SW 1271 (cell line): Measurements from ENCODE around the gene VSNL1.
"Not testable (repeated sequence)": the region's sequence is repeated elsewhere in the genome, so short reads cannot be mapped to it uniquely, and the experiment has no call there.

Experiments used
- DNase-seq, 2 experiments: peaks; one replicate each; lab custom pipeline; 2025; lab: John Stamatoyannopoulos, UW

The VSNL1 gene

DNA sequence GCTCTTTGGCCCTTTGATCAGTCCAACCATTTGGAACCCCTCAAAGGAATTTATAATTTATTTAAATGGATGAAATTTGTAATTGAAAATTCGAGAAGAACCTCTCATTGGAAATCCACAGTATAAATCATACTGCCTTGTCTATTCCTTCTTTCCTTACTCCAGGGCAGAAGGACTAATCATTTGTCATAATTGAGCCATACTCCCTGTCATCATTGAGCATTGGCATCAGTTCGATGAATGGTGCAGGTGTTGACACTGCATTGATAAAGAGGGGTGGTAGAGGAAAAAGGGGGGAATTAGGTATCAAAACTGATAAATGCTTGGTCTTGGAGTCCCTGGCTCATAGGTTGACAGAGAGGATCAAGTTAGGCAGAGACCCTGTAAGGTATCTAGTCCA is 2.0 kb downstream of the VSNL1 start:
- DNase-seq: no peak

DNA sequence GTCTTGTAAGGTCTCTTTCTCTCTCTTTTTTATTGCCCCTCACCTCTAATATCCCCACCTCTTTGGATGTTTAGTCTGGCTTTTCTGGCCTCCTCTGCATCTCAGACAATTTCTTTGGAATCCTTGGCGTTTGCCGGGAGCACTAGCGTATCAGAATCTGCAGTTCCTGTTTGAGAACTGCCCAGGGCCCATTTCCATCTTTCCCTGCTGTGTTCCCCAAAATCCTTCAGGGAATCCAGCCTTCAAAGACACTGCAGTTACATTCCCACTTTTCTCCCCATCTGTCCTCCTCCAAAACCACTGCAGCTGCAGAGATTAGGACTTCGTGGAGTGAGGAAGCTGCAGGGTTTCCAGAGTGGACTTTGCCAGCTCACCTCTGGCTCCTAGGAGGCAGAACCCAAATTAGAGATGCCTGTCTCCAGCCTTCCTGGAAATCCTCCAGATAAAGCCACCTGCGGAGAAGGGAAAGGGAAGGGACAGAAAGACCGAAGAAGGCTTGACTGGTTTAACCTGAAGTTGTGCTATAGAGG is 2.7 kb downstream of the VSNL1 start:
- DNase-seq: no peak

DNA sequence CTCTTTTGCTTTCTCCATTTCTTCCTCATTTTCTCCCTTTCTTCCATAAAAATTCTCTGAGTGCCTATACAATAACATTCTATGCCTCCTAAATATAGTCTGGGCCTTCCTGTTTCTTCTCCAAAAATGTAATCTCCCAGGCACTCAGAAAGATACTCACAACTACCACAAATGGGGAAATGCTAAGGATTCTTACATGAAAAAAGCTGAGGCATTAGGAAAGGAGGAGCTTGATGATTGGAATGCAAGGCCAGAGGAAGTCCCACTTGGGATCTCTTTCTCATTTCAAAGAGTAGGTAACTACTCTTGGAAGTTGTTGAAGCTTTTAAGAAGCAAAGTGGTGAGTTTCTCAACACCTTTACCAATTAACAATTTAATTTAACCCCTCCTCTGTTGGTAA is 3.4 kb downstream of the VSNL1 start:
- DNase-seq: no peak

DNA sequence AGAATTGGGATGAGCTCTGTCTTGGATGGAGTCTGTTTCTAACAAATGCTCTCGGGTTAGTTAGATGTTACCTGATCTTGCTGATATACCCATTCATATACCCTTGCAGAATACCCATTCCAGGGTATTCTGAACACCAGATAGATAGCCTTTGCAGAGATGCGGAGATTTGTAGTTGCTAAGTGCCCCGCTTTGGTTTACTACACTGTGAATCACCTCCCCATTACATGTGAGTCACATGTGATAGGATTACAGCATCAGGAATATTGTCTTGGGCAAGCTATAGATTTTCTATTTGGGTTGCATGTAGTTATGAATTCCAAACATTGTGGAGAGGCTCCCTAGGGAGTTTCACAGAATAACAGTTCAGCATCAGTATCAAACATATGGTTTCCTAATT is 3.8 kb downstream of the VSNL1 start:
- DNase-seq: no peak

DNA sequence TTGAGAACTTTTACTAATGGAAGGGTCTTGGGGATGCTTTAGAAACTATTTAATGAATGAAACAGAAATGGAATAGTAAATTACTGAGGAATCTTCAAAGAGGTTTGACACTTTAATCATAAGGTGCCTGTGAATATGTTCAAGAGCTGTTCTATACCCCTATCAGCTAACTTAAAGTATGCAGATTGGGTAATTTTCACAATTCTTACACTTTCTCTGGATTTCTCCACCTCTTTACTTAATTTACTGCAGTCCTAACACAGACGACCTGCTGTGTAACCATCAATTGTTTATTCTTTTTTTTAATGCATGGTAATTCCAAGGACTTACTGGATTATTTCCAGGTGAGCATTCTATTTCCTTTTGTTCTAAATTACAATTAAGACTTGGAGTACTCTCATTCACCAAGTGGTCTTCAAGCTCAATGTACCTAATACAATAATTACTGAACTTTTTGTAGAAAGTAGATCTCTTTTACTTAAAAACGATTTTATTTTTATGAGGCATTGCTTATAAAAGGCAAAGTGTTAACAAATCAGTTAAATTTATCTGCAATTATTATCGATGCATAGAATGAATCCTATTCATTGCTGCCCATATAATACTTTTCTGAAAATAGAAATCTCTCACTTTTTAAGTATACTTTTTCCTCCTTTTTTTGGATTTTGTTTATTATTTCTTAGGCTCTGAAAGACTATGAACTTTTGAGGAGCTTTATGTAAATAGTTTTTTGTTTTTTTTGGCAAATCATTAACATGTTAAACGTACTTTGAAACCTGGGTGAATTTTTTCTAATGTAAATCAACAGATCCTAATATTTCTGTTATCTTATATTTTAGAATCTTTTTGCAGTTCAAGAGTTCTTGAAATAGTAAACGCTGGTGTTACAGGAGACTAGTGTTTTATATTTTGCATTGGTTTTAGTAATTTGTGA is 5.5 kb downstream of the VSNL1 start:
- DNase-seq: no peak

DNA sequence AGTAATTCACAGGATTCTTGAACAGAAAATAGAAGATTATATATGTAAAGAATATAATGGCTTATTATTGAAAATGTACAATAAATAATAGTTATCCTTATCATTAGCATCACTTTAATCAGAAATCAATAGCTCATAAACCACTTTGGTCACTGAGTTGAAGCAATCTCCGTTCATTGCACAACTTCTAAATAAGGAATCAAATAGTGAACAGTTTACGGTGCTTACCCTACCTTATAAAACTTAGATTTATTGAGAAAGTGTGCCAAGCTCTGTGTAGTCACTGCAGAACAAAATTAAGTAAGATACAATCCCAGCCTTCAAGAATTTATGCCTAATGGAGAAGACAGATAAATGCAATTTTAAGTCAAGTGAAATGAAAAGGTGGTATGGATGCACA is 6.7 kb downstream of the VSNL1 start:
- no peak for DNase-seq

DNA sequence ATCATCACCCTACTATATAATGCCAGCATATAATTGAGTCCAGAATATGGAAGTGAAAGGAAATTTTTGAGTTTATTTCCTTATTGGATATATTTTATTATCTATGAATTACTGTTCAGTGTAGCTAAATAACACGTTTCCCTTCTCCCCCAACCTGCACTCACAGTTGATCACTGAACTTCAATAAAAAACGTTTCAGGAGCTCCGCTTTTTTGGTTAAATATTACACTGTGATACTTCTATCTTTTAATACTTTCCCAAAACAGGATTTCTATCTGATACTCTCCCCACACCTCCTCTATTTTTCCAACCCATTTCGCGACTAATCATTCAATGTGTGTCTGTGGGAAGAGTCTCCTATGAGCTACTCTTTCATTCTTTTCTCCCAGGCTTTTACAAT is 7.2 kb downstream of the VSNL1 start:
- no peak for DNase-seq

DNA sequence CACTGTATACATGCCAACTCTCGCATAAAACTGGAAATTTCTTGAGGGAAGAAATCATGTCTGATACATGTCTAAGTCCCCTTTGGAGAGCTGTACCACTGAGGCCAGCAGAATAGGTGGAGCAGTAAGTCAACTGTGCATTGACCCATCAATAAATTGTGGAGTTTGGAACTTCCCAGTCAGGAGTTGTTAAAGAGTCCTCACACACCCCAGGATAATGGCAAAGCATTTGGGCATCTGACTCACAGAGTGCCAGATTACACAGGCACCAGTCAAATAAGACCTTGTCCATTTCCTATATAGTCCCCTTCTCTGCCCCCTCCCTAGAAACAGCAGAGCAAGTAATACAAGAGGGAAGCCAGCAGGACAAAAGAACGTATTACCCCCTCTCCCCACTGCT is 10.4 kb downstream of the VSNL1 start:
- DNase-seq: no peak

DNA sequence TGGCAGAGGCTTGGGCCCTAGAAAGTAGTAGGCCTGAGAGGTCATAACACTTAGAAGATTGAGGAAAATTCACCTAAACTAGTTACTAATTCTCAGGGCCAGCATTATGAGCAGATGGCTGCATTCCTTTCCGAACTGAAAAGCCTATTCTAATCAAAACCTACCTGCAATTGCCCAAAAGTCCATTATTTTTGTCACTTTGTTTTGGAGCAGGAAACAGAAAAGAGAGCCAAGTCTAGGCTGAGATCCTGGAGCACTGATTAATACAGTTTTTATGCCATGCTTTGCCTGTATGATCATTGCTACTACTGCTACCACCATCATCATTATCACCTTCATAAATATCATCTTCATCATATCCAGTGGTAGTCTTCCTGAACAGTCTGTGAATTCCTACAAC is 14.7 kb downstream of the VSNL1 start:
- DNase-seq: no peak

DNA sequence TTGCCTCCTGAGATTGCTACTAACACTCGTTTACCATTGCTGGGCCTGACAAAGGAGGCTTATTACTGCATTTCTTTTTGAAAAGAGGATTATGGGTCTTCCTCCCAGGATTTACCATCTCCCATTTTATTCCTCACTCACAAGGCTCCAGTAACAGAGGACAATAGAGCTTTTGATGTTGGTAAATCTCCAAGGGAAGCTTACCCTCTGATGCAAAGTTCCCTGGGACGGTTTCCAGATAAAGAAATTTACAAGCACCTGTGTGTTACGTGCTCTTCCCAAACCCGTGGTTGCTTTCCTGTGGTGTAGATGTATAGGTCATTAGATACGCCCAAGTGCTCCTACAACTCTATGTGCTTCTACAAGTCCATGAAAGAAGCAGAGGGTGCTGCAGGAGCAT is 17.1 kb downstream of the VSNL1 start:
- DNase-seq: no peak

DNA sequence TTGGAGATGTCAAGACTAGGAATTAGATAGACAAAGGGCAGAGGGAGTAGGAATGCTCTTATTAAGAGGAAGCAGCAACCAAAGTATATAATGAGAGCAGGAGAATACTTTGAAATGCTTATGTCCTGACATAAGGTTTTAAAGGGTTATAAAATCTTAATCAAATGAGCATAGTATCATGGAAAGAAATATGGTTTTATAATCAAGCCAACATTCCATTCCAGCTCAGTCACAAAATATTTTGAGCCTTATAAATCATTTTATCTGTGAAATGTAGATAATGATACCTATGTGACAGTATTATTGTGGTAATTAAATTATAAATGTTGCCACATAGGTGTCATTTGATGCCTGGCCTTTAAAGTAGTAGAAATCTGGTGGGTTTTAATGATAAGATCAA is 17.6 kb downstream of the VSNL1 start:
- DNase-seq: no peak

DNA sequence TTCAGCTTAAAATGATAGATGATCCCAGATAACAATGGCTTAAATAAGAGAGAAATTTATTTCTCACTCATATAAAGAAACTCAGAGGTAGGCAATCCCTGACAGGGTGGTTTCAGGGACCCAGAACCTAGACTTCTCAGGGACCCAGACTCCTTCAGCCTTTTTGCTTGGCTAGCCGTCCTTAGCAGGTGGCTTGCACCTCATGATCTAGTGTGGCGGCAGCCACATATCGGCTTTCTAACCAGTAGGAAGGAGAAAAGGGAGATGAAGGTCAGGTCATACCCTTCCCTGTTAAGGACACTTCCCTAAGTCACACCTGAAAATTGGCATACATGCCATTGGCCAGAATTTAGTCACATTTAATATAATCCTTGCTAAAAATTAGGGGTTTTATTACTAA is 18.4 kb downstream of the VSNL1 start:
- DNase-seq: no peak

DNA sequence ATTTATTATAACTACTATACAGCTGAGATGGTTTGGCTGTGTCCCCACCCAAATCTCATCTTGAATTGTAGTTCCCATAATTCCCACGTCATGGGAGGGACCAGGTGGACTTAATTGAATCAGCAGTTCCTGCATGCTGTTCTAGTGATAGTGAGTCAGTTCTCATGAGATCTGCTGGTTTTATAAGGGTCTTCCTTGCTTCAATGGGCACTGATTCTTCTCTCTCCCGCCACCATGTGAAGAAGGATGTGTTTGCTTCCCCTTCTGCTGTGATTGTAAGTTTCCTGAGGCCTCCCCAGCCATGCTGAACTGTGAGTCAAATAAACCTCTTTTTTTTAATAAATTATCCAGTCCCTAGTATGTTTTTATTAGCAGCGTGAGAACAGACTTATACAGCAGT is 25.2 kb downstream of the VSNL1 start:
- DNase-seq: not testable (repeated sequence)

DNA sequence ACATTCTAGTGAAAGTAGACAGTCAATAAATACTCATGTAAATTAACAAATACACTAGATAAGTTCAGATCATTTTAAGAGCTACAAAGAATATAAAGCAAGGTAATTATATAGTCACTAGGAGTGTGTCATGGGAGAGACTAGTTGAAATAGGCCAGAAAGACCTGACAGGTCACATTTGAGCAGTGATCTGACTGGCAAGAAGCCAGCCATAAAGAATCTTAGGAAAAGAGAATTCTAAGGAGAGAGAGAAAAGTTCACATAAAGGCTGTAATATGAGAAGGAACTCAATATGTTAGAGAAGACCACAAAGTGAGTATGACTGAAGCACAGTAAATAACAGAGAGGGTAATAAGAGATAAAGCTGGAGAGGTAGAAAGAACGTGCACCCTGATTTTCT is 31.2 kb downstream of the VSNL1 start:
- DNase-seq: no peak

DNA sequence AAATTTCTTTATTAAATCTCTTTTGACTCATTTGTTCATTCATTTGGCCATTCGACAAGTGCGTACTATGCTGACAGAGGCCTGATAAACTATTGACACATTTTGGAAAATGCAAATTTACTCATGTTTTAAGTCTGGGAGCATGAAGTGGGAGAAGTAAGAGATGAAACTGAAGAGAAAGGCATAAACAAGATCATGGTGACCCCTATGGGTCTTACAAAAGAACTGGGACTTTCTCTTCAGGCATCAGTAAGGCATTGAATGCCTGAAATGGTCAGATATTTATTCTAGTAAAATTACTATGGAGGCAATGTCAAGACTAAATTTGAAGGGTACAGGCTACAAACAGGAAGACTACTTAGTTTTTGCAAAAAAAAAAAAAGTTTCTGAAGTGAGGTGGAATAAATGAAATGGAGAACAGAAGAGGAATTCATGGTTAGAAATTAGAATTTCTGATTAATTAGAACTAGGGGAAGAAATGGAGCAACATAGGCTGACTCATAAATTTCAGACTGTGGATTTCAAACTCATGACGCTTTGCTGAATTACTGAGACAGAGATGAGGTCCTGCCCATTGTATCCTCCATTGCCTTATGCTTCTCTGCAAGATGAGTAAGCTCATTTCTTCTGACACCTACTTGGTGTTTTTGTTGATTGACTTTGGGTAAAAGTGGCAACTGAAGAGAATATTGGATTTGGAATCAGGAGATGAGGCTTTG is 32.7 kb downstream of the VSNL1 start:
- no peak for DNase-seq

DNA sequence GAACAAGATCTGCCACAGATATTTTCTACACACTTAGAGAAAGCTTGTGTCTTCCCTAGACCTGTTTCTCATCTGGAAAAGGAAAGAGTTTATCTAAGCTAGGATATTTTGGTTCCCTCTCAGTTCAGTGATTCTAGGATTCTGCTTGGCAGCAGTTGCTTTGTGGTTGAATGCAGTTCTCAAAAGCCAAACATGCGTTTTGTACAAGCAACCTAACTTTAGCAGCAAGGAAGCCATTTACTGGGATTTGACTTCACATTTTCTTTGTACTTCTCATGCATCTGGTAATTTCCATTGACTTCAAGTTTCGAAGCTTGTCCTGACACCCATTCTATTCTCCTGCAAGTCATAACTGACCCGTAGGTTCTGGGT is 33.3 kb downstream of the VSNL1 start:
- DNase-seq: no peak

DNA sequence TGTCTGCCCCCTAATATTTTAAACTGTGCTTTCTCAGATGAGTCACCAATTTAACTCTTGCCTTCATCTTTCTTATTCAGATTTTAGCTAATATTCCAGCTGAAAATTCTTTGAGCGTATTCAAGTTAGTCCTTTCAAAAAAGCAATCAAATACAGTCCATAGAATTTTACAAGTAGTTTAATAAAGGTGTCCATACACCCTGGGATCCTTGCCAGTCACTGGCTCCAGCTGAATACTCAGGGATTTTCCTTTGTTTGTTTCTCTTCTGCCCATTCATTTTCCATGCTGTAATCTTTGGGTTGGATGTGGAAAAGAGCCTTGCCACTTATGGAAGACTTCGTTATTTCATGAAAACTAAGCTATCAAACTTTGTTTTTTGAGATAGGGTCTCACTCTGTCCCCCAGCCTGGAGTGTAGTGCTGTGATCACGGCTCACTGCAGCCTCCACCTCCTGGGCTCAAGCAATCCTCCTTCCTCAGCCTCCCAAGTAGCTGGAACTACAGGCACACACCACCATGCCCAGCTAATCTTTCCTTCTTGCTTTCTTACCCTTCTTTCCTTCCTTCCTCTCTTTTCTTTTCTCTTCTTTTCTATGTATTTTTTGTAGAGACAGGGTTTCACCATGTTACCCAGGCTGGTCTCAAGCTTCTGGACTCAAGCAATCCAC is 34.0 kb downstream of the VSNL1 start:
- DNase-seq: no peak

DNA sequence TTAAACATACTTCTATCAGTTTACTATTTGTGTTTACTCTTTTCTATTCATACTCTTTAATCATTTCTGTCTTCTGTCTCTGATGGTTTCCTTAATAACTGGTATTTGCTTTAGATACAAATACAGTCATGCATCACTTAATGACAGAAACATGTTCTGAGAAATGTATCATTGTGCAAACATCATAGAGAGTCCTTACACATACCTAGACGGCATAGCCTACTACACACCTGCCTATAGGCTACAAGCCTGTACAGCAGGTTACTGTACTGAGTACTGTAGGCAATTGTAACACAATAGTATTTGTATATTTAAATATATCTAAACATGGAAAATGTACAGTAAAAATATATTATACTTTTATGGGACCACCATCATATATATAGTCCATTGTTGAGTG is 36.3 kb downstream of the VSNL1 start:
- no peak for DNase-seq

DNA sequence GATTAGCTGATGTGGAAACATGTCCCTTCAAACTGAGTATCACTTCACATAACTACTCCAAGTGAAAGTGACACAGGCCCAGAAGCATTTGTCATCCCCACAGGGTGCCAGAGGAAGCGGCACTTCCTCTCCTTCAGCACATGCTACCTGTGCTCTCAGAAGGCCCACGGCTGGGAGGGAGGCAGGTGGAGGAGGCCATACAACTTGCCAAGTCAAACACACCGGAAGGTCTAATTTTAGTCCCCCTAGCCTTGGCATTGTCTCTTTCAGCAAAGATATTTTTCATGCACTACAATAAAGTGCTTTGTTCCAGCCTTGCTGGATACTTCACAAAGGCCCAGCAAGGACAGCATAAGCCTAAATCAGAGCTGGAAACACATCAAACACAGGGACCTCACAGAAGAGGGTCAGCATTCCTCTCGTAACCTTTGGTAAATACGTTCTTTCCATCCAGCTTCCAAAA is 38.0 kb downstream of the VSNL1 start:
- no peak for DNase-seq

DNA sequence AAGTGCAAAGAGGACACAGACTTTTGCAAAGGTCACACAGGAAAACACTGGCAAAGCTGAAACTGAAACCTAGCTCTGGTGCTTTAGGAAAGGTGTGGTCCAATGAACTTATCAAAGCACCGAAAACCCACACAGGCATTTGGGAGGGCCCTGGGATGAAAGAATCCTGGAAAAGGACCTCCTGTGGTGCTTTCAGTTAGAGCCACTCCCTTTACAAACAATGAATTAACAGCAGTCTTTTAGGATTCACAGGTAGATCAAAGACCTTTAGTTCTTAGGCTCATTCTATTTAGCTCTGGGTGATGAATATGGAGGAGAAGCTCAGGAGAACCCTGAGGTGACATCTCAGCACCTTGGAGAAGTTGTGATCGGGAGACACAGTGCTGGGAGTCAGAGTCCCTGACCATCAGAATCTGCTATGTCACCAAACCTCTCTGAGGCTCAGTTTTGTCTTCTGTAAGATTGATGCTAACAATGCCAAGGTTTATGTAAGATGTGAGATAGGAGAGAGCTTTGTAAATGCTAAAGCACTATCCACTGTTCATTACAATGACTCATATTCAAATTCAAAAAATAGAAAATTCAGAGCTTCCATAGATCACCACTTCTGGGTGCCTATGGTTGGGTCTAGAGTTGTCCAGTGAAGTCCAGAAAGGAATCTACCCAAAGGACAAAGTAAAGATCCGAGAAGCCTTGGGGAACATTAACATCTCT is 39.3 kb downstream of the VSNL1 start:
- DNase-seq: no peak

DNA sequence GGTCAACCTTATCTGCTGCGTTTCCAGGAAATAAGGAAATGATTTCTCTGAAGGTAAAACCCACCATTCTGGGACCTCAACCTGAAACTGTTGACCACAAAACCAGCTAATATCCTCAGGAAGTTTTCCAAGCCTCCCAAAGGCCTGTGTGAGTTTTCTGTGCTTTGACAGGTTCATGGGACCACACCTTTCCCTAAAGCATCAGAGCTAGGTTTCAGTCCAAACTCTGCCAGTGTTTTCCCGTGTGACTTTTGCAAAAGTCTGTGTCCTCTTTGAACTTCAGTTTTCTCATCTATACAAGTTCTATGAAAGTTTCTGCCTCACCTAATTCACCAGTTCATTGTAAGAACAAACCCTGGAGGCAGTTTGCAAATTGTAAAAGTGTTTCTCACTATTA is 39.8 kb downstream of the VSNL1 start:
- no peak for DNase-seq

DNA sequence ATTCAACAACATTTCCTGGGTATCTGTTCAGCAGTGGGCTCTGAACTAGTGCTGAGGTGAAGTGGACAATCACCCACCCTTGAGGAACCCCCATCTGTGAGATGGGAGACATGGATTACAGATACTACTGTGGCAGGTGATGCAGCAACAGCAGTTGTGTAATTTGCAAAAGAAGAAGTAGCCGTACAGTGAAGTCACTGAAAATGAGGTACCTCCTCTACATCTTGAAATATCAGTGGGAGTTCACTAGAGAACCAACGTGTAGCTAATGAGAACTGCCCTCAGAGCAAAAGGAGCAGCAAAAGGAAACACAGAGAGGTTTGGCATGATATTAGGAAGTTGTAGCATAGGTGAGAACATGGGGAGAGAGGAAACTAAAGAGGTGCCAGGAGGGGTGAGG is 41.3 kb downstream of the VSNL1 start:
- DNase-seq: no peak
